A204.1 (cell line): ENCODE data around the gene TRIM77.
"Not testable (repeated sequence)": the region's sequence is repeated elsewhere in the genome, so short reads cannot be mapped to it uniquely, and the experiment has no call there.

Experiments
- FAIRE-seq: peaks from 2 replicates; lab custom pipeline; 2012; peaks lifted over from hg19 to GRCh38; lab: Jason Lieb, UNC

The TRIM77 gene, protein sequence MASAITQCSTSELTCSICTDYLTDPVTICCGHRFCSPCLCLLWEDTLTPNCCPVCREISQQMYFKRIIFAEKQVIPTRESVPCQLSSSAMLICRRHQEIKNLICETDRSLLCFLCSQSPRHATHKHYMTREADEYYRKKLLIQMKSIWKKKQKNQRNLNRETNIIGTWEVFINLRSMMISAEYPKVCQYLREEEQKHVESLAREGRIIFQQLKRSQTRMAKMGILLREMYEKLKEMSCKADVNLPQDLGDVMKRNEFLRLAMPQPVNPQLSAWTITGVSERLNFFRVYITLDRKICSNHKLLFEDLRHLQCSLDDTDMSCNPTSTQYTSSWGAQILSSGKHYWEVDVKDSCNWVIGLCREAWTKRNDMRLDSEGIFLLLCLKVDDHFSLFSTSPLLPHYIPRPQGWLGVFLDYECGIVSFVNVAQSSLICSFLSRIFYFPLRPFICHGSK

DNA sequence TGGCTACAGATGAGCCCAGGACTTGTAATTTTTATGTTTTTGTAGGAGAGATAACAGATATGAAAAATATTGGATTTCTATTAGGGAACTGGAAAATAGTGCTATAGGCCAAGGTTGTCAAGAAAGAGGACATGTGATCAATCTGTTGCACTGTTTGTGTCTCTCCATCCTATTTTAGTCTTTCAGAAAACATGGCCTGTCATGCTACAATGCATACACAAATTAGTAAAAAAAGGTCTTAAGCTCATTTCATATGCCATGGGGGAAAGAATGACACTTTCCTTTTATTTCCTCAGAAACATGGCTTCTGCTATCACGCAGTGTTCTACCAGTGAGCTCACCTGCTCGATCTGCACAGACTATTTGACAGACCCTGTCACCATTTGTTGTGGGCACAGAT is at the start of gene TRIM77:
Gene TRIM77, plus strand, starts transcription at position 301 of the 400 bp plus-strand sequence. Its CDS starts 0 bp downstream, at position 301.
- not testable (repeated sequence) for FAIRE-seq

DNA sequence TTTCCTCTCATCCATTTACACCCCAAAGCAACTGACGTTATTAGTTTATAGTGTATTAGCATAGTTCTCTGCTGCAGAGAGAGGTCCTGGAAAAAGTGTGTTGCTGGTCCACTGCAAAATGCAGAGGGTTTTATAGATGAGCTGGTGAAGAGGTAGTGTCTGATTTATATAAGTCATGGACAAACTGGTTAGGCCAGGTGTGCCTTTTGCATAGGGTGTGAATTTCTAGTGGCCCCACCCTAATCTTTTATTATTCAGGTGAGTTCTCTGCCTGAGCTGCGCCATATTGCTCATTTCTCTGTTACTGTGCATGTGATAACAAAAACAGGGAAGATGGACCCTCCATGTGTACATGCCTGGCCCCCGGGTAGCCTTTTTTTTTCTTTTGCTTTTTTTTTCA is 43.1 kb upstream of the TRIM77 start:
- FAIRE-seq: no peak

DNA sequence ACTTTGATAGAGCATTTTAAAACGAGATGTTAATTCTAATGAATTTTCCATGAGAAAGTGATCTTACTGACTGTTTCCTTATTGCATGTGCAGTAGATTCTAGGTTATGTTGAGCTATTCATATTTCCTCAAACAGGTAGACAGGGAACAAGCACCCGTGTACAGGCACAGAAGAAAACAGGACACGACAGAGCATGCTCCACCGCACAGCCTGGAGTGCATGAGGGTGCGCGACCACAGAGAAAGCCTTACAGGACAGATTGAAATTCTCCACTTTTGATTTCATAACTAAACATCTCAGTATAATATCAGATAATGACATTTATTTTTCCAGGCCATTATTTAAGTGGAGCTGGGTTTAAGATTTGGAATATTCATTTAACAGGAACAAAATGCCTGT is 41.9 kb upstream of the TRIM77 start:
- not testable (repeated sequence) for FAIRE-seq

DNA sequence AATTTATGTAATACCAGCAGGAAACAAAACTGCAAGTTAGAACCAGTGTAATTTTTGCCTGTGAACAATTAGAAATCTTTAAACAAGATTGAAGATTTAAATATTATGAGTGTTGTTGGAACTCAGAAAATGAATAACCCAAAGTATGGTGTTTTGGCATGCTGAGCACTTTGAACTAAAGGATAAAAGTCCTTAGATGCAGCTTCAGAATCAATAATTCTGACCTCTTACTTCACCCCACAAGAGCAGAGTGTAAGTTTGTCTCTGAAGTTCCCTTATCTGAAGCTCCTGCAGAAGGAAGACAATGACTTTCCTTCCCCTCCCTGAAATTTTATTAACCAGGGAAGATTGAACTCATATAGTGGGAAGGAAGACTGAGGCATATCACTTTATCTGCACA is 40.5 kb upstream of the TRIM77 start:
- FAIRE-seq: not testable (repeated sequence)

DNA sequence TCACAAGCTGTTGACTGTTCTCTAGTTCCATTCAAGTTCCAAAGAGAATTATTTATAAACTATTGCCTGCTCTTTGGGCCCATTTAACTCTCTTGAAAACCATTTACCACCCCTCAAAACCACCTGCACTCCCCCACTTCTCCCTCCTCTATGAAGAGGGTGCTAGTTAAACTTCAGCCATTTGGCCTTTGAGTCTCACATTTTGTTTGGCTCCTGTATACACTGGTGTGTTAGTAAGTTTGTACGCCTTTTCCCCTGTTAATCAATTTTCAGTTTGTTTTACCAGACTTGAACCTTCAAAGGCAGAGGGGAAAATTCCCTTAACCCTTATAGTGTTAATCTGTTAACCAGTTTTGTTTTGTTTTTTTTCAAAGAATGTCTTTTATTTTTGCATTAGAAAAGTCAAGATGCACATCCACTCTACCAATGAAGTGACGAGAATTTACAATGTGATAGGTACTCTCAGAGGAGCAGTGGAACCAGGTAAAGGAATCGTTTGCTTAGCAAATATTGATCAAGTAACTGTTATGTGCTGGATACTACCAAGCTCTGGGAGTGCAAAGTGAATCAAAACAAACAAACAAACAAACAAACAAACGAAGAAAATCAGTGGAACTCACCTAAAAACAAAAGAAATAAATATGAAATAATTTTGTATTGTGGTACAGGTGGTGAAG is 40.0 kb upstream of the TRIM77 start:
- FAIRE-seq: not testable (repeated sequence)

DNA sequence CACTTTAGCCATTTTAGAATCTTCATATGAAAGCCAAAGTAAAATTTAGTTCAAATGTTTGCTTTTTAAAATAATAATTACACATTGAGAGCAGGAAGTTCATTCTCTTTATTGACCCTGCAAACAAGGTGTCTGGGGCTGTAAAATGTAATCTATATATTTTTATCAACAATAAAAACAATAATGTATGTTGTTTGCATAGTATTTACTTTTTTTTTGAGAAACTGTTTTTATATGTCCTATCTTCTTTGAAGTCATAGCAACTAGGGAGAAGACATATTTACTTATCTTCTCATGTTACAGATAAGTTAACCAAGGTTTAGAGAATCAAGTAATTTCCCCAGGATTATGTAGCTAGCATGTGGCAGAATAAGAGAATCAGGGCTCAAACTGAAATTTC is 37.6 kb upstream of the TRIM77 start:
- FAIRE-seq: not testable (repeated sequence)

DNA sequence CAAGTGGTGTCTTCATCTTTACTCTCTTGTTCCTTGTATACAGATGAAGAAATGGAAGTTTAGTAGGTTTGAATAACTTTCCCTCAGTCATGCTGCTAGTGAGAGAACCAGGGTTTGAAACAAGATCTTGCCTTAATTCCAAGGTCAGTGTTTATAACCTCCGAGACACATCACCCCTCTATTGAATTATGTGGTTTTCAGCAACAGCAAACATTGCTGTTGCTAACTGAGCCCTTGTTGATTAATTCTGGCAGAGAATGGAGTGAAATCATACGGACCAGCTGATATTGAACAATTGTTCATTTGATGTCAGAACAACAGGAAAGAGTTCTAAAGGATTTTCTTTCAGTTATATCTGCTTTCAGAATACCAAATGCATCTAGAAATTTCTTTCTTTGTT is 36.7 kb upstream of the TRIM77 start:
- not testable (repeated sequence) for FAIRE-seq

DNA sequence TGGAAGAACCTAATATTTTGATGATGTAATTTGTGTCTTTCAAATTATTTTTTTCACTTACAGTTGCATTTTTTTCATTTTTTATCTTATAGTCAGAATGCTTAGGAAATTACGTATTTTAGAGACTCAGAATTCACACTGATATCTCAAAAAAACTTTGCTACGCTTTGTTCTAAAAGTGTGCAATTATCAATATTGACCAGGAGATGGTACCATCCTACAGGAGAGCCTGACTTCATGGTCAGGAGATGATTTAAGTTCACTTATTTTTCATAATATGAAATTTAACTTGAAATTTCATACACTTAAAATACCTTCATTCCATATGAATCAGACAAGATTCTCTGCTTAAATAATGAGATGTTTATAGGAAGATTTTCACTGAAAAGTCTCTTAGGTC is 34.7 kb upstream of the TRIM77 start:
- FAIRE-seq: peak; percentile 97

DNA sequence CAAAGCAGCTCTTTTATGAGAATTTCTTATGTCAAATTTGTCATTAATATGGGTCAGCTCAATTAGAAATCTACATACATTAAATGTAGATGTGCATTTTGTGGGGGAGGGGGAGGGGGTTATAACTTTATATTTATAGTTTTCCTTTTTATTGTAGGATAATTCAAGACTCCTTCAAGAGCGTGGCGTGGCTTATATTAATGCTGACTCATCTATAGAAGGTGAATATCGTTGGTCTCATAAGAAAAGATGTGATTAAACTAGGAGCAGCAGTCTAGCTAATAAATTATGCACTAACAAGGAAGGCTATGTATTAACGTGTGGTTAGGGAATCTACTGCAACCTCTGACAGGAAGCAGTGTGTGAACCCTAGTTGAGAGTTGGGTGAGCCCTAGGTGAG is 34.2 kb upstream of the TRIM77 start:
- FAIRE-seq: not testable (repeated sequence)

DNA sequence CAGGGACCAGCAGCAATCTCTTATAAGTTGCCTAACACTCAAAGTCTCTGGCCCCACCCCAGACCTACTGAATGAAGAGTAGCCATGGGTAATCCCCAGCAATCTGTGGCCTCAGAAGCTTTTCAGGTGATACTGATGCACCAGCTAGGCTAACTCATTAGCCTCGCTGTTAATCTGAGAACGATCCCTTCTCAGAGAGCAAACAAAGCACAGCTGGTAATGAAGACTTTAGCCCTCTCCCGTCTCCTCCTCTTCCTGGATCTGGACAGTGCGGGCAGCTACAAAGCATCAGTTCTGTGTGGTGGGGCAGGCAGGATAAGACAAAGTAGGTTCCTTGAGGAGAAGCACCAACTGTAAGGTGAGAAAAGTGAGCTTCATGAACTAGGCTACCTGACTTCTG is 3.0 kb upstream of the TRIM77 start:
- not testable (repeated sequence) for FAIRE-seq

DNA sequence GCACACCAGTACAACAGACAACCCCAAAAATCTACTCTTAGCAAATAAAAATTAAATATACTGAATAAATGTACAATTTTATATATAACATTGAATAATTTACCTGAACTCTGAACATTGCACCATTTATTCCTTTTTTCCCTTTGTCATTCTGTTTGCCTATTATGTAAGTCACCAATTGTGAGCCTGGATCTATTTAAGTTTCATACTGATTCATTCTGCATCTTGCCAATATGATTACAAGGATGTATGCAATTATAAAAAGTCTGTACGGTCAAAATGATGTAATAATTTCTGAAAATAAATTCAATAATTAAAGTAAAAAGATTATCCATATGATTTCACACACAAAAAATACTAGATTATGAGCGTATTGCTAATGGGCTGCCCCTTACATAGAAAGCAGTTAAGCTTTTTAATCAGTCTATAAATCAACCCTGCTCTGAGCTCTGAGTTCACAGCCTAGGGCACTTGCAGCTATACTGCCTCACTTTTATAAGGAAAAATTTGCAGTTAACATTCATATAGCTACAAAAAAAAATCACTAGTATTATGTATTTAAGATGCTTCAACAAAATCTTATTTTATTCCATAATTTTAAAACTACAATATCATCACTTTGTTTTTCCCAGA is 14.9 kb downstream of the TRIM77 start:
- FAIRE-seq: peak; percentile 11

DNA sequence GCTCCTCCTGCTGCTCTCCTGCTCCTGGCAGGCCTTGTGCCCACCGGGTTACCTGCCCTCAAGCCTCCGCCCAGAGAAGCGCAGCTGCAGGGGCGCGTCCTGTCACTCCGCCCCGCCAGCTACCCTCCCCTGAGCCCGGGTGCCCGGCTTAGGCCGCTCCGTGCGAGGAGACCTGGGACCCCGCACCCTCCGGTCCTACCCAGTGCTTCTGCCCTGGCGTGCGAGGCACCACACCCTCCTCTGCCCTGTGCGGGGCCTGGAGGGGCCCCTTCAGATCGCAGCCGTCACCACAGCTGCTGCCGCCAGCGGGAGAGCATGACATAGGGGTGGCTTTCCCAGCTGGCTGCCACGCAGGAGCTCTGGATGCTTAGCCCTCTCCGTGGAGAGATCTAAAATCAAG is 20.1 kb downstream of the TRIM77 start:
- FAIRE-seq: not testable (repeated sequence)

DNA sequence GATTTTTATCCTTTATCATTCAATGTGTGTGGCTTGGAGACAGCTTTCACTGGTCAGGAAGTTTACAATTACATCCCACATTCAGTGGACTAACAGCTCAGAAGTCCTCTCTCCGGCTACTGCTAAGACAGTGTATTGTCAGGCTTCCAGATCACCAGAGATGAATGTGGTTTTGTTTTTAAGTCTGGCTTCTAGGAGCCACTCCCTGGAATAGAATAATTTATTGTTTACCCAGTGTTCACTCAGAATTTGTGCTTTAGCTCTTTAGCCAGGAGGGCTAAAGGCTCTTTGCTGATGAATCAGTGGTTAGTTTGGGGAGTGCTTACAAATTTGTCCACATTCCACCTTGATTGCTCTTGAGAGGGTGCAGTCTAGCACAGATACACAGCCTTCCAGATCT is 26.5 kb downstream of the TRIM77 start:
- FAIRE-seq: no peak

DNA sequence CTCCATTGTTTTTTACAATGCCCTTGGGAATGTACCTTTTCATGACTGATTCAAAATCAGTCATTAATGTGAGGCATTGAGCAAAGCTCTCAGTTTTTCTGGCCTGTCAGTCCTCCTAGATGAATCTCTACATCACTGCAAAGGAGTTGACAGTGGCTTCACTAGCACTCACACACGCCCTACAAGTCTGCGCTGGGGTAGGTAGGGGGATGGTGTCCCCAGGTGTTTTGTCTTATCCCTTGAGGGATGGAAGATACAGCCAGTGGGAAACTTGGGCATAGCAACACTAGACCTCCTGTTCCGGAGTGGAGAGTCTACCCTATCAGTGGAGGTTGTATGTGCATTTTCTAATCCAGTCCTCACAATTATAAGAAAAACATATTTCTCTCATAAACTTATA is 27.0 kb downstream of the TRIM77 start:
- no peak for FAIRE-seq

DNA sequence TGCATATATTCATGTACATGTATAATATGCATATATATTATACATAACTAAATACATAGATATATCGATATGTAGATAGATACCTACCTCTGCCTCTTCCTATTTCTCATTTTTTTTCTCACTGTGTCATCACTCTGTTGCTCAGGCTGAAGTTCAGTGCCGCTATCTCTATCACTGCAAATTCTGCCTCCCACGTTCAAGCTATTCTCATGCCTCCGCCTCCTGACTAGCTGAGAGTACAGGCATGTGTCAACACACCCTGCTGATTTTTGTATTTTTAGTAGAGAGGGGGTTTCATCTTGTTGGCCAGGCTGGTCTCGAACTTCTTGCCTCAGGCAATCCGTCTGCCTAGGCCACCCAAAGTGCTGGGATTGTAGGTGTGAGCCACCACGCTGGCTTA is 31.3 kb downstream of the TRIM77 start:
- not testable (repeated sequence) for FAIRE-seq

DNA sequence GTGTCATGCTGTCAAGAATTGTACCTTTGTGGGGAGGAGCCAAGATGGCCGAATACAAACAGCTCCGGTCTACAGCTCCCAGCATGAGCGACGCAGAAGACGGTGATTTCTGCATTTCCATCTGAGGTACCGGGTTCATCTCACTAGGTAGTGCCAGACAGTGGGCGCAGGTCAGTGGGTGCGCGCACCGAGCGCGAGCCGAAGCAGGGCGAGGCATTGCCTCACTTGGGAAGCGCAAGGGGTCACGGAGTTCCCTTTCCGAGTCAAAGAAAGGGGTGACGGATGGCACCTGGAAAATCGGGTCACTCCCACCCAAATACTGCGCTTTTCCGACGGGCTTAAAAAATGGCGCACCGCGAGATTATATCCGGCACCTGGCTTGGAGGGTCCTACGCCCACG is 34.1 kb downstream of the TRIM77 start:
- FAIRE-seq: not testable (repeated sequence)

DNA sequence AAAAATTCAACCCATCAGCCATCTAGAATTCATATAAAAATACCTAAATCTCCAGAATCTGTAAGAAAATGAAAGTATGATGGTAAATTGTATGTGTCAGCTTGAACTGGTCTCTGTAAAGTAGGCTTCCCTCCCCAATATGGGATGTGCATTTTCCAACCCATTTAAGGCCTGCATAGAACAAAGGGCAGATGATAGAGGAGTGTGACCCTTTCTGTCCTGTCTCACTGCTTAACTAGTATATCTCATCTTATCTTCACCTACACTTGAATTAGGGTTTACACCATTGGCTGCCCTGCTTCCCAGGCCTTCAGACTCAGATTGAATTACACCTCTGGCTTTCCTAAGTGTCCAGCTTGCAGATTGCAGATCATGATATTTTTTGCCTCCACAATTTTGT is 40.7 kb downstream of the TRIM77 start:
- FAIRE-seq: not testable (repeated sequence)
